COLO829 (cell line): ENCODE measurements around the gene IGHMBP2.

Experiments used
- DNase-seq: peaks from one replicate; pipeline ENCODE4 v3.0.0; 2012; ENCODE audit warnings: low spot score

The IGHMBP2 gene

GRCh38 chr11:68928136-68928880 lies 24.6 kb downstream of the IGHMBP2 start:
- DNase-seq, result no peak

- no peak for DNase-seq
Measured at GRCh38 chr11:68929135-68929534, 25.4 kb downstream of the IGHMBP2 start.

- DNase-seq, result no peak
Measured at GRCh38 chr11:68929706-68930570, 26.2 kb downstream of the IGHMBP2 start.

GRCh38 chr11:68930991-68931855 lies 27.5 kb downstream of the IGHMBP2 start:
- DNase-seq, result no peak

- DNase-seq, result no peak
Measured at GRCh38 chr11:68931911-68932310, 28.2 kb downstream of the IGHMBP2 start.

- DNase-seq, result no peak
Measured at GRCh38 chr11:68932358-68932757, 28.7 kb downstream of the IGHMBP2 start.

GRCh38 chr11:68932933-68933577 lies 29.4 kb downstream of the IGHMBP2 start:
- no peak for DNase-seq

- no peak for DNase-seq
Measured at GRCh38 chr11:68933605-68934320, 30.1 kb downstream of the IGHMBP2 start.

- no peak for DNase-seq
Measured at GRCh38 chr11:68934321-68934645, 30.6 kb downstream of the IGHMBP2 start.

- DNase-seq, result no peak
Measured at GRCh38 chr11:68934666-68935065, 31.0 kb downstream of the IGHMBP2 start.

GRCh38 chr11:68935066-68935465 lies 31.4 kb downstream of the IGHMBP2 start:
- DNase-seq, result no peak

- no peak for DNase-seq
Measured at GRCh38 chr11:68935516-68936357, 32.0 kb downstream of the IGHMBP2 start.

- no peak for DNase-seq
Measured at GRCh38 chr11:68936358-68936636, 32.6 kb downstream of the IGHMBP2 start.

GRCh38 chr11:68936676-68937620 lies 33.3 kb downstream of the IGHMBP2 start:
- DNase-seq, result no peak

- DNase-seq, result no peak
Measured at GRCh38 chr11:68938088-68938487, 34.4 kb downstream of the IGHMBP2 start.

GRCh38 chr11:68938816-68939582 lies 35.3 kb downstream of the IGHMBP2 start:
- DNase-seq, result no peak

GRCh38 chr11:68939583-68940555 lies 36.2 kb downstream of the IGHMBP2 start:
- DNase-seq, result no peak
